ENCODE data around the gene CCDC137. TPM values are rescaled to one million over a fixed set of nuclear protein-coding genes. Genes with fewer than 3 reads are reported as not detected.

CCDC137 gene
- polyA plus RNA-seq, 1 donor from 2014 or later, result 12.2 TPM

DNA sequence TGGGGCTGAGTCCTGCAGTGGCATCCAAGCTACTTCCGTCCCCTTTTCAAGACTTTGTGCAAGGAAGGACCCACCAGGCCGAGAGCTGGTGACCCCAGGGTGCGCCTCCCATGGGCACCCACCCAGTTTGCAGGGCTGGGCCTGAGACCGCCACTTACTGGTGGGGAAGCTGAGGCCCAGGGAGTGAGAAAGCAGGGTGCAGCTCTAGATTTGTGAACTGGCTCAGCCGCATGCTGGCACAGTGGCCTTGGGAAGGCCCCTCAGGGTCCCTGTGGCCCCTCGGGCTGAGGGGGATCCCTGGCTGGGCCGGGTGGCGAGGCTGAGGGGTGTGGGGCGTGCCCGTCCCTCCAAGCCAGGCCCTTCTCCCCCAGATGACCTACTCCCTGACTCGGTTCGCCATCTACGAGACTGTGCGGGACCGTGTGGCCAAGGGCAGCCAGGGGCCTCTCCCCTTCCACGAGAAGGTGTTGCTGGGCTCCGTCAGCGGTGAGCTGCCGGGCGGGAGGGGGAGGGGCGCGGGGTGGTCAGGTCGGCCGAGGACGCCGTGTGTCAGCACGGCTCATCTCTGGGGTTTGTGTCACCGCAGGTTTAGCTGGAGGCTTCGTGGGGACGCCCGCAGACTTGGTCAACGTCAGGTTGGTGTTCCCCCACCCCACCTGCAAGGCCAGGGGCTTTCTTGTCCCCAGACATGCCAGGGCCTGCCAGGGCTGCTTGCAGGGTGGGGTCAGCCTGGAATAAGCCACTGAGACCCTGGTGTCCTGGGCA is 48.8 kb downstream of the CCDC137 start:
- no peak overlapping the region for H3K4me2 ChIP-seq (ENCODE audit: low read length)
- H2AFZ ChIP-seq (ENCODE audit: low read depth, low read length), result no peak overlapping the region
- no peaks in the 10 kb centered on the region for H4K20me1 ChIP-seq (ENCODE audit: insufficient read depth)
- no peak overlapping the region for H3K4me3 ChIP-seq (ENCODE audit: low read length)
- H3K27ac ChIP-seq (ENCODE audit: low read length), result no peak overlapping the region
- no peaks in the 10 kb centered on the region for H3K9me3 ChIP-seq (ENCODE audit: low read length)
- no peaks in the 10 kb centered on the region for H3K79me2 ChIP-seq (replicated peaks; ENCODE audit: insufficient read depth, low read length)
- no peaks in the 10 kb centered on the region for H3F3A ChIP-seq (ENCODE audit: insufficient read depth, low read length, poor library complexity, severe bottlenecking)
- H3K9ac ChIP-seq (ENCODE audit: low read length), result no peak overlapping the region
- no peaks in the 10 kb centered on the region for H3K36me3 ChIP-seq (ENCODE audit: insufficient read depth, low read length)
- no peaks in the 10 kb centered on the region for H3K9me2 ChIP-seq (ENCODE audit: insufficient read depth, low read length)
- no peak for TF ChIP-seq SMC3 (conservative IDR thresholded peaks at IDR 0.05; ENCODE audit: poor library complexity)
- no peak for TF ChIP-seq MXI1 (conservative IDR thresholded peaks at IDR 0.05; ENCODE audit: poor library complexity, severe bottlenecking)
- no peak for TF ChIP-seq EZH2 (IDR thresholded peaks at IDR 0.05; ENCODE audit: borderline replicate concordance, insufficient read depth, low read length, poor library complexity, severe bottlenecking)
- TF ChIP-seq POLR2AphosphoS5 (IDR thresholded peaks at IDR 0.05), result no peak
- TF ChIP-seq RAD21 (conservative IDR thresholded peaks at IDR 0.05), result no peak
- no peak for TF ChIP-seq TAF1 (IDR thresholded peaks at IDR 0.05; ENCODE audit: low read depth)
- no peak for TF ChIP-seq CTCF (IDR thresholded peaks at IDR 0.05; ENCODE audit: poor library complexity, severe bottlenecking)
- TF ChIP-seq, protein P1, sequence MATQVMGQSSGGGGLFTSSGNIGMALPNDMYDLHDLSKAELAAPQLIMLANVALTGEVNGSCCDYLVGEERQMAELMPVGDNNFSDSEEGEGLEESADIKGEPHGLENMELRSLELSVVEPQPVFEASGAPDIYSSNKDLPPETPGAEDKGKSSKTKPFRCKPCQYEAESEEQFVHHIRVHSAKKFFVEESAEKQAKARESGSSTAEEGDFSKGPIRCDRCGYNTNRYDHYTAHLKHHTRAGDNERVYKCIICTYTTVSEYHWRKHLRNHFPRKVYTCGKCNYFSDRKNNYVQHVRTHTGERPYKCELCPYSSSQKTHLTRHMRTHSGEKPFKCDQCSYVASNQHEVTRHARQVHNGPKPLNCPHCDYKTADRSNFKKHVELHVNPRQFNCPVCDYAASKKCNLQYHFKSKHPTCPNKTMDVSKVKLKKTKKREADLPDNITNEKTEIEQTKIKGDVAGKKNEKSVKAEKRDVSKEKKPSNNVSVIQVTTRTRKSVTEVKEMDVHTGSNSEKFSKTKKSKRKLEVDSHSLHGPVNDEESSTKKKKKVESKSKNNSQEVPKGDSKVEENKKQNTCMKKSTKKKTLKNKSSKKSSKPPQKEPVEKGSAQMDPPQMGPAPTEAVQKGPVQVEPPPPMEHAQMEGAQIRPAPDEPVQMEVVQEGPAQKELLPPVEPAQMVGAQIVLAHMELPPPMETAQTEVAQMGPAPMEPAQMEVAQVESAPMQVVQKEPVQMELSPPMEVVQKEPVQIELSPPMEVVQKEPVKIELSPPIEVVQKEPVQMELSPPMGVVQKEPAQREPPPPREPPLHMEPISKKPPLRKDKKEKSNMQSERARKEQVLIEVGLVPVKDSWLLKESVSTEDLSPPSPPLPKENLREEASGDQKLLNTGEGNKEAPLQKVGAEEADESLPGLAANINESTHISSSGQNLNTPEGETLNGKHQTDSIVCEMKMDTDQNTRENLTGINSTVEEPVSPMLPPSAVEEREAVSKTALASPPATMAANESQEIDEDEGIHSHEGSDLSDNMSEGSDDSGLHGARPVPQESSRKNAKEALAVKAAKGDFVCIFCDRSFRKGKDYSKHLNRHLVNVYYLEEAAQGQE (IDR thresholded peaks at IDR 0.05; ENCODE audit: borderline replicate concordance), result no peak
- no peak for TF ChIP-seq EP300 (conservative IDR thresholded peaks at IDR 0.05; ENCODE audit: poor library complexity, severe bottlenecking)
- H3K27me3 ChIP-seq (ENCODE audit: insufficient read depth, low read depth, low read length), result peaks cover 8% of the 10 kb centered on the region

GRCh38 chr17:81715872-81716673 is 49.5 kb downstream of the CCDC137 start:
- no peak overlapping the region for H3K9ac ChIP-seq (ENCODE audit: low read length)
- TF ChIP-seq POLR2AphosphoS5 (IDR thresholded peaks at IDR 0.05), result no peak
- no peak for TF ChIP-seq TAF1 (IDR thresholded peaks at IDR 0.05; ENCODE audit: low read depth)
- TF ChIP-seq, protein P1 (IDR thresholded peaks at IDR 0.05; ENCODE audit: borderline replicate concordance), result no peak
- no peak for TF ChIP-seq RAD21 (conservative IDR thresholded peaks at IDR 0.05)
- TF ChIP-seq EZH2 (IDR thresholded peaks at IDR 0.05; ENCODE audit: borderline replicate concordance, insufficient read depth, low read length, poor library complexity, severe bottlenecking), result no peak
- no peak for TF ChIP-seq CTCF (IDR thresholded peaks at IDR 0.05; ENCODE audit: poor library complexity, severe bottlenecking)
- TF ChIP-seq MXI1 (conservative IDR thresholded peaks at IDR 0.05; ENCODE audit: poor library complexity, severe bottlenecking), result no peak
- no peak for TF ChIP-seq SMC3 (conservative IDR thresholded peaks at IDR 0.05; ENCODE audit: poor library complexity)
- TF ChIP-seq EP300 (conservative IDR thresholded peaks at IDR 0.05; ENCODE audit: poor library complexity, severe bottlenecking), result no peak
- no peaks in the 10 kb centered on the region for H4K20me1 ChIP-seq (ENCODE audit: insufficient read depth)
- no peak overlapping the region for H2AFZ ChIP-seq (ENCODE audit: low read depth, low read length)
- H3K36me3 ChIP-seq (ENCODE audit: insufficient read depth, low read length), result no peaks in the 10 kb centered on the region
- no peaks in the 10 kb centered on the region for H3K9me3 ChIP-seq (ENCODE audit: low read length)
- no peaks in the 10 kb centered on the region for H3K9me2 ChIP-seq (ENCODE audit: insufficient read depth, low read length)
- H3K79me2 ChIP-seq (replicated peaks; ENCODE audit: insufficient read depth, low read length), result no peaks in the 10 kb centered on the region
- H3K4me3 ChIP-seq (ENCODE audit: low read length), result no peak overlapping the region
- no peak overlapping the region for H3K4me2 ChIP-seq (ENCODE audit: low read length)
- peaks cover 3% of the 10 kb centered on the region for H3K27me3 ChIP-seq (ENCODE audit: insufficient read depth, low read depth, low read length)
- H3K27ac ChIP-seq (ENCODE audit: low read length), result no peak overlapping the region
- H3F3A ChIP-seq (ENCODE audit: insufficient read depth, low read length, poor library complexity, severe bottlenecking), result no peaks in the 10 kb centered on the region
